Activated CD4-positive, alpha-beta T cell treated with anti-CD3 and anti-CD28 coated beads, Interleukin-2, Interleukin-4, amounts not matched to agents 100 ng/mL and 50 ng/mL, durations not matched to agents 16 hours and 8 hours (primary cell): ENCODE results near the gene TIAL1.
"Not testable (repeated sequence)": the region's sequence is repeated elsewhere in the genome, so short reads cannot be mapped to it uniquely, and the experiment has no call there.

Experiments
- DNase-seq: peaks from one replicate; pipeline ENCODE4 v3.0.0-alpha.2; 2020; ENCODE audit warnings: low spot score

Gene TIAL1

GRCh38 chr10:119614686-119615085, 17.9 kb upstream of the TIAL1 start:
- no peak for DNase-seq

- no peak for DNase-seq
Observed at GRCh38 chr10:119613741-119614140, 17.0 kb upstream of the TIAL1 start.

- DNase-seq, result no peak
Observed at GRCh38 chr10:119611433-119611832, 14.7 kb upstream of the TIAL1 start.

GRCh38 chr10:119609516-119609915, 12.8 kb upstream of the TIAL1 start:
- no peak for DNase-seq

GRCh38 chr10:119608316-119609155, 11.8 kb upstream of the TIAL1 start:
- no peak for DNase-seq

- DNase-seq, result no peak
Observed at GRCh38 chr10:119604468-119604867, 7.7 kb upstream of the TIAL1 start.

- peak; percentile 47 for DNase-seq
Observed at GRCh38 chr10:119602241-119603095, 5.7 kb upstream of the TIAL1 start.

- no peak for DNase-seq
Observed at GRCh38 chr10:119598397-119598796, 1.6 kb upstream of the TIAL1 start.

- no peak for DNase-seq
Observed at GRCh38 chr10:119597405-119598186, 832 bp upstream of the TIAL1 start.

- DNase-seq, result peak; percentile 41
Observed at GRCh38 chr10:119595676-119596515, 868 bp downstream of the TIAL1 start.

- peak; percentile 9 for DNase-seq
Observed at GRCh38 chr10:119595134-119595675, 1.6 kb downstream of the TIAL1 start.

- no peak for DNase-seq
Observed at GRCh38 chr10:119588071-119588470, 8.7 kb downstream of the TIAL1 start.

GRCh38 chr10:119578355-119578754, 18.4 kb downstream of the TIAL1 start:
- DNase-seq, result no peak

- DNase-seq, result no peak
Observed at GRCh38 chr10:119575991-119576390, 20.8 kb downstream of the TIAL1 start.

GRCh38 chr10:119575506-119575905, 21.3 kb downstream of the TIAL1 start:
- DNase-seq, result peak; percentile 27

GRCh38 chr10:119567978-119568377, 28.8 kb downstream of the TIAL1 start:
- DNase-seq, result no peak

- DNase-seq, result no peak
Observed at GRCh38 chr10:119562097-119562496, 34.7 kb downstream of the TIAL1 start.

GRCh38 chr10:119559511-119559910, 37.3 kb downstream of the TIAL1 start:
- not testable (repeated sequence) for DNase-seq

- not testable (repeated sequence) for DNase-seq
Observed at GRCh38 chr10:119556081-119556480, 40.7 kb downstream of the TIAL1 start.

- no peak for DNase-seq
Observed at GRCh38 chr10:119555178-119555784, 41.5 kb downstream of the TIAL1 start.

GRCh38 chr10:119550827-119551226, 45.9 kb downstream of the TIAL1 start:
- DNase-seq, result no peak
